HG03064 (cell line): ENCODE measurements around the gene NUP133.

ENCODE experiments used
- ATAC-seq: cut with Tn5 transposase; IDR thresholded peaks from one replicate; pipeline ENCODE4 v1.9.1; 2021; ENCODE audit warnings: low read depth; ENCODE audit not compliant: unreplicated experiment

The NUP133 gene

GRCh38 chr1:229456016-229456415, 52.1 kb downstream of the NUP133 start:
- no peak for ATAC-seq

- no peak for ATAC-seq
Measured at GRCh38 chr1:229454056-229454455, 54.1 kb downstream of the NUP133 start.

- ATAC-seq, result no peak
Measured at GRCh38 chr1:229452956-229453801, 55.0 kb downstream of the NUP133 start.

GRCh38 chr1:229448845-229449244, 59.3 kb downstream of the NUP133 start:
- no peak for ATAC-seq

- ATAC-seq, result no peak
Measured at GRCh38 chr1:229448354-229448753, 59.8 kb downstream of the NUP133 start.

GRCh38 chr1:229447809-229448252, 60.3 kb downstream of the NUP133 start:
- ATAC-seq, result no peak

- ATAC-seq, result no peak
Measured at GRCh38 chr1:229445828-229446227, 62.3 kb downstream of the NUP133 start.

- ATAC-seq, result peak; percentile 95
Measured at GRCh38 chr1:229440851-229441537, 67.1 kb downstream of the NUP133 start.

- ATAC-seq, result no peak
Measured at GRCh38 chr1:229438021-229438420, 70.1 kb downstream of the NUP133 start.

- no peak for ATAC-seq
Measured at GRCh38 chr1:229437443-229437842, 70.7 kb downstream of the NUP133 start.

- ATAC-seq, result no peak
Measured at GRCh38 chr1:229436201-229436600, 71.9 kb downstream of the NUP133 start.

- no peak for ATAC-seq
Measured at GRCh38 chr1:229434641-229435051, 73.5 kb downstream of the NUP133 start.

GRCh38 chr1:229434005-229434640, 74.0 kb downstream of the NUP133 start, which contains the start of gene ACTA1:
Gene ACTA1 (minus strand): TSS chr1:229434094. CDS start chr1:229433115, 979 bp downstream.
- ATAC-seq, result no peak

GRCh38 chr1:229433364-229434004, 74.7 kb downstream of the NUP133 start:
- ATAC-seq, result no peak

GRCh38 chr1:229432905-229433304, 75.2 kb downstream of the NUP133 start:
- no peak for ATAC-seq

GRCh38 chr1:229432116-229432461, 76.1 kb downstream of the NUP133 start:
- no peak for ATAC-seq

GRCh38 chr1:229431284-229432115, 76.6 kb downstream of the NUP133 start:
- no peak for ATAC-seq

- no peak for ATAC-seq
Measured at GRCh38 chr1:229430761-229431283, 77.3 kb downstream of the NUP133 start.

- no peak for ATAC-seq
Measured at GRCh38 chr1:229428256-229428655, 79.9 kb downstream of the NUP133 start.

- no peak for ATAC-seq
Measured at GRCh38 chr1:229427572-229427971, 80.6 kb downstream of the NUP133 start.
